Colon (tissue), 2 donors: Measurements from ENCODE around the gene MPZL1.

Experiments used
- FAIRE-seq: peaks from 2 replicates; lab custom pipeline; 2012; peaks lifted over from hg19 to GRCh38; lab: Jason Lieb, UNC
- donor health status: control.
- donor health status: control.

MPZL1 gene

DNA sequence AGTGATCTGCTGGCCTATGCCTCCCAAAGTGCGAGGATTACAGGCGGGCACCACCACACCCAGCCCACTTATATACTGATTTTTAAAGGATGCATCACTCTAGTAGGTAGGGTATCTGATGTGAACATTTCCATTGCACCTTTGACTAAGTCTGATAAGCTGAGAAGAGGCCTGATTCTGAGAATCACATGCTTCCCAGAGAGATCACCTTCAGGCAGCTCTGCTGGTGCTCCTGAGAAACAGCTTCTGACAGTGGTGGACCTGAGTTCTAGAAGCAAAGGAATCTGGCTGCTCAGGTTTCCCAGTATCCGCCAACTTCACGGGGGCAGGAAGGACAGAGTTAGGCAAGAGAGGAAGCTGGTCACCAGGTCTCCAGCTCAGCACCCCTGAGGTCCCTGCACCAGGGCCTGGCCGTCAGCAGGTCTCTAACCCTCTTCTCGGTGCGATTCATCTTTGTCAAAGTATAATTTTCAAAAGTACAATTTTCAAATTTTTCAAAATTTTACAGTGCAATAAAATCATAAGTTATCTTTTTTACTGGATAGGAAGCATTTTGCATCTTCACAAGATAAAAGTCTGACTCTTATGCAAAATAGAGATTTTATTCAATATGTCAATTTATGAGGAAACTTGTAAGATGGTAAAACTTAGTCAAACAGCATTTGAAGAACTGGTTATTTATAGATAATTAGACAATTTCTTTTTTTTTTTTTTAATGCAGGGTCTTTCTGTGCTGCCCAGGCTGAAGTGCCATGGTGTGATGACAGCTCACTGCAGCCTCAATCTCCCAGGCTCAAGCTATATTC, 25.8 kb upstream of the MPZL1 start:
- no peak for FAIRE-seq

DNA sequence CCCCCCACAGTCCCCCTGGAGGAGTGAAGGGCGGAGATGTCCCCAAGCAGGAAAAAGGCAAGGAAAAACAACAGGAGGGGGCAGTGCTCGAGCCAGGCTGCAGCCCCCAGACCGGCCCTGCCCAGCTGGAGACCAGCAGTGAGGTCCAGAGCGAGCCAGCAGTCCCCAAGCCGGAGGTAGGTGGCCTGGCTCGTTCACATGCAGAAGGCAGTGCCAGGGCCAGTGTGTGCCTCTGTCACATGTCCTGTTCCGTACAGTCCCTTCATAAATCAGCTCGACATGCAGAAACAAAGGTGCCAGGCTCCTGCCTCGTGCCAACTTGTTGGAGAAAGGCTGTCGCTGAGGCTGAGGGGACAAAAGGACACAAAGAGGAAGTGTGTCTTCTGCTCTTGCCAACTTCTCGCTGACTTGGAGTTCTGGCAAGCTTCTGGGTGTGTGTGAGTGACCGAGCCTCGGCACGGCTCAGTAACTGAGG, 24.1 kb upstream of the MPZL1 start:
- FAIRE-seq = no peak

DNA sequence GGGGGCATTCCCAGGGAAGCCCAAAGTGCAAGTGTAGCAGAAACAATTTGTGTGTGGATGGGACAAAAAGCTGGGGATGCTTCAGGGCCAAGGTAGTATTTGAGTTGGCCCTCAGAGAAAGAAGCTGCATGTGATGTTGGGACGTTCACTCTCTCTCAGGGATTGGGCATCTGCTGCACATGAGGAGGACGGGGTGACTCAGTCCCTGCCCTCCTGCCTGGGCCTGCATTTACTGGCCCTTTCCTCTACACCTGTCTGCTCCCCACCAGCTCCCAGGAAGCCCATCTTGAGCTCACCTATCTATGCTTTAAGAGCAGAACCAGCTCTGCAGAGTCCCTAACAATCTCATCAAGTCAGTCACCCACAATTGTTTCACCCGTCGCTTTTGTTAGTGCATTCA, 23.5 kb upstream of the MPZL1 start:
- FAIRE-seq = no peak

DNA sequence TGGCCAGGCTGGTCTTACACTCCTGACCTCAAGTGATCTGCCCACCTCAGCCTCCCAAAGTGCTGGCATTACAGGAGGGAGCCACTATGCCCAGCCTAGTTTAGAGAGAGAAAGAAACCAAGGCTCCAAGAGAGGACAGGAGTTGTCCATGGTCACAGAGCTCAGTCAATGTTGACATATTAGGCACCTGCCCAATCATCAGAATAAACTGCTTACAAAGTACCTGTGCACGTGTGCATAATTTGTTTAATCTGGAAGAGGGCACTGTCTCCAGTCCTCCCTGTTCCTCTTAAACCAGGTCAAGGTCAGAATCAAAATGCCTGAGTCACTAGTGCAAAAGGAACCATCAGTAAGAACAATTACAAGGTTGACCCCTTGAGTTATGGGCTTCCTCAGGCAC, 20.3 kb upstream of the MPZL1 start:
- FAIRE-seq = no peak

DNA sequence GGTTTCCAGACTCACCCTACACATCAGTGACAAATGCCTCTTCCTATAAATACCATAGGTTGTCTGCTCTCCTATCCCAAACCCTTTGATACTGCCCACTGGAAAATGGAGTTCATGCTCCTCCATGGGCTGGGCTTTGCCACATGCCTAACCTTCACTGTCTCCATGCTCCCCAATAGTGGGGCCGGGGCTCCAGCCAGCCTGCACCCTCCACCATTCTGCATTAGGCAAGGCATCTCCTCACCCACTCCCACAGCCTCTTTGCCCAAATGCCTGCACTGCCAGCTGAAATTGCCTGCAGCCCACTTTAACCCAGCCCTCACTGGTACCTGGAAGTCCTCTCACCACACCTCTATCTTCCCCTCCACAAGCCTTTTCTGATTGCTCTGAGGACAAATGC, 18.2 kb upstream of the MPZL1 start:
- FAIRE-seq = no peak

DNA sequence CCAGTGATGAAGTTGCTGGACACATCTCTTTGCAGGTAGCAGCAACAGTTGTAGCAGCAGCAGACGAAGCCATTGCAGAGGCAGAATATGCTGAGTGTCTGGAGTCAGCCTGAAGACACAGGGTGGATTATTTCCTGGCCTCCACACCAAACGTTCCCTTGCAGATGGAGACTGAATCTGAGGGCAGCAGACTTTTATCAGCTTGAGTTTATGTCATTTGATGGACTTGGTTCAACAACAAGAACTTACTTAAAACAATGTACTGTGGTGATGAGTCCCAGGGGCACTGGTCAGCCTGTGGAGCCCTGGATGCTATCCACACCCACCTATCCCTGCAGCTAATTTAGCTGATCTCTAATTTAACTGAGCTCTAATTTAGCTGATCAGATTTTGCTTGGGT, 17.1 kb upstream of the MPZL1 start:
- no peak for FAIRE-seq

DNA sequence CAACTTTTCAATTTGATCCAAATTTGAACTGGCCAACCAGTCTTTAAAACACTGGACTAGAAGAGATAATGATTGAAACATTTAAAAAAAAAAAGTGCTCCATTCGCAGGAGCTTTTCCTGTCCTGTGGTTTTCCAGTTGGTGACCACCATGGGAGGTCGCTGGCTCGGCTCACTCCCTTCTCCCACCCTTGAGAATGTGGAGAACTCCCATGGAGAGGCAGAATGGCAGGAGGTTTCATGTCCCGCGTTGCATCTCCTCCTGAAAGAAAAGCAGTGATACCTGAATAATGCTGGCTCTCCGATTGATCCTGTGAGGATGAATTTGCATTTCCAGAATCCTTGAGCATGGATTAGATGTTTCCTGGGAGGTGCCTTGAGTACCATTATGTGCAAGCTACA, 16.5 kb upstream of the MPZL1 start:
- no peak for FAIRE-seq

DNA sequence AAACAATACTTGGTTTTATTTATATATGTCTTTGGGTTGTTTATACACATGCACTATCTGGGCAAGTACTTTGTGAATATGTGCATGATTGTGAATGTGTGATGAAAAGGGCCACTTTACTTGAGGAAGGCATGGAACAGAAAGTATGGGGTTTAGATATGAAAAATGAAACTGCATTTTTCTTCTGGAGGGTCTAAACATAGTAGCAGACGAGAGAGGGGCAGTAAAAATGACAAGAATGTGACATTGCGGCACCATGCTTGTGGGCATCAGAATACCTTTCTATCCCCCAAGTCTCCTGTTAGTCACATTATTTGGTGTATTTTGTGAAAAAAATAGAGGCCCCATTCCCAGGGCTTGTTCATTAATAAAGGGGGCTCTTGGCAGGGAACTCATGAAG, 15.4 kb upstream of the MPZL1 start:
- no peak for FAIRE-seq

DNA sequence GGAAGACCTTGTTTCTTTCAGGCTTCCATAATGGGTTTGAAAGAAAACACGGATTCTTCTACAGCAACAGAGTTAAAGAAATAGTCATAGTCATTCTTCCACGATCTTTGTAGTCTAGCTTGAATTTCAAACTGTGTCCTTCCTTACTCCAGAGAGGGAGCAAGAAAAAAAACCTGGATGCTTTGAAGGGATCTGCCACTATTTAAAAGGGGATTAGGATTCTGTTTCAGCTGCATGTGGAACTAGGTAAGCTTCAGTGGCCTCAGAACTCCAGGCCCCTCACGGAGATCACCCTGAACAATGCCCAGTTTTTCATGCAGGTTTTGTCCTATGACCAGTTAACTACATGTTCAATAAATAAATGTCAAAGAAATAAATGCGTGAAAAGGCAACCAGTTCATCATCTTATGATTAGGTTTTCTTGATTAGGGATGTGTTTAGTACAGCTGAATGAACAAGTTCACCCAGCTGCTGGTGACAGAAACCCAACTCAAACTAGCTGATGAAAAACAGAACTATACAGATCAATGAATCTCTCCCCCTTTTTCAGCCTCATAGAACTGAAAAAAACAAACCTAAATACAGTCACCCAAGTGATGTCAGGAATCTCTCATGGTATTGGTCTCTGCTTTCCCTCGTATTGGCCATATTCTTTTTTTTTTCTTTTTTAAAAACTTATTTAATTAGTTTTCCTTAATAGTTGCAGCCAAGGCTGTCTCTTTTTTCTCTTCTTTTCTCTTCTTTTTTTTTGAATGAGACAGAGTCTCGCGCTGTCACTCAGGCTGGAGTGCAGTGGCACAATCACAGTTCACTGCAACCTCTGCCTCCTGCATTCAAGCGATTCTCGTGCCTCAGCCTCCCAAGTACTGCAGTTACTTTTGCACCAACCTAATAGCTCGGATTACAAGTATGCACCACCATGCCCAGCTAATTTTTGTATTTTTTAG, 14.6 kb upstream of the MPZL1 start:
- FAIRE-seq = no peak

DNA sequence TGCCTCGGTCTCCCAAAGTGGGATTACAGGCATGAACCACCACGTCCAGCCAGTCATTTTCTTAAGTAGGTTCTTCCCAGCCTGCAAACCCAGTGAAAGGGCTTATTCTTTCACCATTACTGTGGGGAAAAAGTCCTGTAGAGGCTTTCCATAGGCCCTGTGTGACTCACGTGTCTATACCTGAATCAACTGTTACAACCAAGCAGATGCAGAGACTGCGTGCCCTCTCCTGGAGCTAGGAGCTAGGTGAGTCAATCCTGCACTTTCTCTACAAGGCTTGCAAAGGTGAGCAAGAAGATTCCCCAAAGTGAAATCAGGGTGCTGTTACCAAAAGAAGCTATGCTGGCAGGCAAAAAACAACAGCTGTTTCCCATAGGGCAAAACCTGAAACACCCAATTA, 13.8 kb upstream of the MPZL1 start:
- no peak for FAIRE-seq

DNA sequence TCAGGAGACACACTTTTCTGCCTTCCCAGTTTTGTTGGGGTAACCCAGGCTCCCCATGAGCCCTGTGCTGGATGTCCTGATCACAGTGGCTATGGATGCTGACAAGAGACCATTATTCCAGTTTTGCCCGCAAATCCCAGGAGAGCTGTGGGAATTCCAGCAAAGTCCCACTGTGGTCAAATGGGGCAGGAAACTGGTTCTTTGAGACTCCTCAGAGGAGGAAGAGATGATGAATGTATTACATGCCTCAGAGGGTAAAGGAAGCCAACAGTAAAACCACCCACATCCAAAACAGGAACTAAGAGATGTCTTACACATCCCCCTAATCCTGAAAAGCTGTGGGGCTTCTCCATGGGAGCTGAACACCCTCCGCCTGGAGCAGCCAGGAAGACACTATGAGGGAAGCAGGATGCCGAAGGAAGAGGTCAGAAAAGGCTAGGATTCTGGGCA, 12.8 kb upstream of the MPZL1 start:
- FAIRE-seq = no peak

DNA sequence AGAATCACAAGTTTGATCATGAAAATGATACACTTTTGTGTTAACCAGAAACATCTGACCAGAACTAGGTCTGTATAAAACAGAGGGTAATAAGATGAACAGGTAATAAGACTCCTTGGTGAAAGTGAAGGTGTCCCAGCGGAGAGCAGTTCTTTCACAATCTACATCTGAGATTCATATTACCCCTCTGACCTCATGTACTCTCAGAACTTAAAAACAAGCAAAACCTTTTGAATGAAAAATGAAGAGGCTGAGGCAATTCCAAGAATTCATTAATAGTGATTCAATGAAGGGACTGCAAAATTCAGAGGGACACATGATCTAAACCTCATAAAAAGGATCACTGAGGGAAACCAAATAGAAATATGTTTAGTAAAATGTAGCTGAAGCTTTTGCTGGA, 10.9 kb upstream of the MPZL1 start:
- no peak for FAIRE-seq

DNA sequence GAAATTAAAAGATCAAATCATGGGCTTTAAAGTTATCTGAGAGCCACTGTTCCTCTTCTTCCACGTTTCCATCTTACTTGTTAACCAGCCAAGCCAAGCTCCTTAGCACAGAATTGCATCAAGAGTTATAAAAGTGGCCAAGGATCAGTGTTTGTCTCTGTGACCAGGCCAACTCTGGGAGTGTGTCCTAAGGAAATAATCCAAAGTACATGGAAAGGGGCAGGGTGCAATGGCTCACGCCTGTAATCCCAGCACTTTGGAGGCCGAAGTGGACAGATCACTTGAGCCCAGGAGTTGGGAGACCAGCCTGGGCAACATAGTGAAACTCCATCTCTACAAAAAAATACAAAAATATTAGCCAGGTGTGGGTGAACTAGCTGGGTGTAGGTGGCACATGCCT, 10.0 kb upstream of the MPZL1 start:
- no peak for FAIRE-seq

DNA sequence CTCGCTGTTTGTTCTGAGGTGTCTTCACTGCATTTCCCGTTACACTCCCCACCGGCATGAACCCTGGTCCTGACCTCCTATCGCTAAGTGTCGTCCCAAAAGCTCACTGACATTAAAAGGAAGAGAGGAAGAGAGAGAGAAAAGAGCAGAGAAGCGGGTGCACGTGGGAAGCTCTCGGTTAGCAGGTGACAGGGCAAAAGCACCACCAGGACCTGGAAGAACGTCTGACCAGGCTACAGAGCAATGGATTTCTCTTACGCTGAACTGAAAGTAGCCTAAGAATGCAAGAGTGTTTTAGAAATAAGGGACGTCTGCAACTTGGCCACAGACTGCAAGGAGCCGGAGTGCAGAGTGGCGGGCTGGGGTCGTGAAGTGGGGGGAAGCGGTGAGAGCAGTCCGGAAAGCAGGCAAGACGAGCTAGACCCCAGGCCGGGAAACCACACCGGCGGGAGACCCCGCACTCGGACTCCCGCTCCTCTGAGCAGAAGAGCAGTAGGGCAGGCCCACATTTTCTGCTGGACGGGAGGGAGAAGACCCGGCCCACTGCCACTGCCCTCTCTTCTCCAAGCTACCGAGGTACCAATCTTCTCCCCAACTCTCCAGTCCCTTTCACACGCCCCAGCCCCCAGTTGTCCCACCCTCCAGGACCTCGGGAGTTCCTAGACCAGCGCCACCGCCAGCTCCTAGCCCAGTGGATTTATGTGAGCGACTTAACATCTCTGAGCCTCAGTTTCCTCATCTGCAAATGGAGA, 8.3 kb upstream of the MPZL1 start:
- no peak for FAIRE-seq

DNA sequence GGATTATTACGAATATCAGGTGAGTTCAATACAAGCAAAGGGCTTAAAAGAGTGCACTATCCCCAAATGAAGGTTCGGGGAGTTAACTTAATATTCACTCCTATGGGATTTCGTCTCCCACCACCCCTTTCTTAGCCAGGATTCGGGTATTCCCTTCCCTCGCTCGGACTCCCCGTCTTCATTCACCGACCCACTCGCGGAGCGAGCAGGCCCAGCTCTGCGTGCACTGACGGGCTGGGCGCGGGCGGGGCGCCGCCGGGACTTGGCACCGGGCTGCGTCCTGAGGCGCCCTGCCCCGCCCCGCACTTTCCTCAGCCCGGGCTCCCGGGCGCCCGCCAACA, 7.7 kb upstream of the MPZL1 start:
- no peak for FAIRE-seq

DNA sequence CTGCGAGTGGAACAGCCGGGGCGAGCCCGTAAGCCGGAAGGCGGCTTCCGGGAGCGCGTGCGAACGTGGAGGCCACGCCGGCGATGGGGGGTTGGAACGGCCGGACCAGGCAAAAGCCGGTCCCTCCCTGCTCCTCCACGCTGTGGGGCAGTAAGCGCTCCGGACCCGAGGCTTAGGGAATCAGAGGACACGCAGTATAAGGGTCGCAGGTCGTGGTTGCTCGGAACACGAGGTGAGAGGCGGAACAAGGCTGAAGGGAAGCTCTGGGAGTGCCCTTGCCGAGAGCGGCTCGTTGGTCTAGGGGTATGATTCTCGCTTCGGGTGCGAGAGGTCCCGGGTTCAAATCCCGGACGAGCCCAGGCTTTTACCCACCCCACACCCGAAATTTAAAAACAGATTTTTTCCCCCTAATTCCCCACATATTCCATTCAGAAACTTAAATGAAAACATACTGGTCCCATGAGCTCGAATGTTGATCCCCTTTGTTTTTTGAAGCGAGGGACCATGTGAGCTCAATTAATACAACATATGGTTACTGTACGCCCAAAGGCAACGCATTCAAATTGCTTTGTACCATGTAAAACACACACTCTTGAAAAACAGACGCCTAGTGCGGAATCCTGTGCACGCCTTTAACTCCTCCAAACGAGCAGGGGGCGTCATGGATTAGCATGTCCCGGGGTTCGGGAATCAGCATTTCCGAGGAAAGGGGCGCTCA, 7.2 kb upstream of the MPZL1 start:
- FAIRE-seq = no peak

DNA sequence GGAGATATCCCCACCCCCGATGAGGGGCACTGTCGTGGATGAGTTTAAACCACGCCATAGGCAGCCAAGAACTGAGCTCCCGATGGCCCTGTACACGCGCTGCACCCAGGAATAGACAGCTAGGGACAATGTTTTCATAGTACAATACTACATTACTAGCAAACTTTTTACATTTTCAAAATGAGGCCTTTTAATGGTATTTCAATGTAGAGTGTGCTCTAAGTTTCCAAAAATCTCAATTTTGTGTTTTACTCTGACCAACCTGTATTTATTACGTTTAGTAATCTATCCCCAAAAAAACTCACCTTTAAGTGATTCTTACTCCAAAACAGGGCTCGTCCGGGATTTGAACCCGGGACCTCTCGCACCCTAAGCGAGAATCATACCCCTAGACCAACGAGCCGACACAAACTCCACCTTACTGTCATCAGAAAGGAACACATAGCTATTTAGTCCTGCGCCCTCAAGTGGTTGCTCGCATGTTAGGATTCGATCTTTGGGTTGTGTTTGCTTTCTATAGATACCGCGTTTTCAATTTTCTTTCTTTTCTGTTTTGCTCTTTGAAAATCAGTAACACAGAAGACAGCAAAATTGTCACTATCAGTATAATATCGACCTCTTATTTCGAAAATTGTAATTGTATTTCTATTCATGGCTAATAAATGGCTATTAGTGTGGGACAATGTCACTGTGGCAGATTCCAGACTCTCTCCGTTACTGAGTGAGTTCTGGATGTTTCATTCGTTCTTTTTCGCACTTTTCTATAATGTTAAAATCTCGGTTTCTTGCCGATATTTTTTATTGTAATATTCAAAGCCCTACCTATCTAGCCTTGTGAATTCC, 6.4 kb upstream of the MPZL1 start:
- FAIRE-seq = no peak

DNA sequence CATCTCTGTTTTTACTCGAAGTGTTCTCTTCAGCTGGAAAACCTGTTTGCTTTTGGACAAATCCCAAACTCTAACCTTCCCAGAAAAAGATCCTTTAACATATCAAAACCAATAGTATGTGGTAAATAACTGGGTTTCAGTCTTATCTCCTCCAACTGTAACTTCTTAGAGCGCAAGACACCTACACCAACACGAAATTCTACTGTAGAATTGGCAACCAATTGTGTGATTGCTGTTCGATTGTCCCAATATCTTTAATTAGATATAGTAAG, 5.8 kb upstream of the MPZL1 start:
- FAIRE-seq = no peak

DNA sequence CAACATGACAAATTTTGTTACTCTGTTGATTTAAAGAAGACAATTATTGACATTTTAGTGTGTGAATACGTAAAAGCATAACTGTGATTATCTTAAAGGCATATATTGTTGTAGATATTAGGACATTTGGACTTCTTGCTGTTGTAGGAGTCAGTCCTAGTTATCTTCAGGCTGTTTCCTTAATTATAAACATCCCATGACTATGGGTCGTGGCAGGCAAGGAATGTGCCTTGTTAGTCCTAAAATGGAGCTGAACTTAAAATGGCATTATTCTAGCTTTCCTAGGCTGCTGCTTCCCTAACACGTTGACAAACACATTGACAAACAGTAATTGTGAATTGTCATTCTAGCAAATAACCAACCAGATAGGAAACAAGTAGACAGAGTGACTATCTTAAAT, 4.4 kb upstream of the MPZL1 start:
- no peak for FAIRE-seq

DNA sequence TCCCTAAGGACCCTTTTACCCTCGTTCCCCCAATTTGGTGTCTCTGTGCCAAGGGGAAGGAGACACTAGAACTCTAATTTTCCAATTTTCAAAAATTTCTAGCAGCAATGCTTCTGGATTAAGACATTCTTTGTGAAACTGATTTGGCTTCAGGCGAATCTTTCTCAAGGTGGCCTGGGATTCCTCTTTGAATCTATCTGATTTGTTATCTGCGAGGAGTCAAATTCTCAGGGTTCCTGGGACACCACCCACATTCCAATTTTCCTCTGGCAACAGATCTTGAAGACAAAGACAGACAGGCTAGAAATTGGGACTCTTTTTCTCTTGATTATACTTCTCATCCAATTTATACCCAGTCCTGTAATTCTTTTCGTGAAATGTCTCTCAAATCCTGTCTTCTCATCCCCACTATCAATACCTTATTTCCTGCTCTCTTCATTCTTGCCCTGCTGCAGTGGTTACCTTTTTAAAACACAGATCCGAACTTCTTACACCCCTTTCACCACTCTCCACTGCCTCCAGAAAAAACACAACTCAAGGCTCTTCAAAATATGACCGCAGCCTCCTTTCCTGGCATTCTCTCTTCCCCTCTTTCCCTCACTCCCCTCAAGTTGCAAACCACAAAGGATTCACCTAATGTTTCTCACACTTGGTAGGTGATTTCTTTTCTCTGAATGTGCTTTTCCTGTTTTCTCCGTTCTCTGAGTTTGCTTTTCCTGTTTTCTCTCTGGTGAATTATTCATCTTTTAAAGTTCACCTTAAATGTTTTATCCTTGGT, 2.7 kb upstream of the MPZL1 start:
- no peak for FAIRE-seq
